ENCODE data around the gene SLC35E1. TPM values are rescaled to one million over a fixed set of nuclear protein-coding genes. Genes with fewer than 3 reads are reported as not detected.
A peak's percentile ranks its signal among the peaks of the same experiment; 100 is the strongest.
"Not testable (repeated sequence)": the region's sequence is repeated elsewhere in the genome, so short reads cannot be mapped to it uniquely, and the experiment has no call there.

SLC35E1 gene
- total RNA-seq, 2 donors from 2014 or later: 39.5 to 58.2 TPM

DNA sequence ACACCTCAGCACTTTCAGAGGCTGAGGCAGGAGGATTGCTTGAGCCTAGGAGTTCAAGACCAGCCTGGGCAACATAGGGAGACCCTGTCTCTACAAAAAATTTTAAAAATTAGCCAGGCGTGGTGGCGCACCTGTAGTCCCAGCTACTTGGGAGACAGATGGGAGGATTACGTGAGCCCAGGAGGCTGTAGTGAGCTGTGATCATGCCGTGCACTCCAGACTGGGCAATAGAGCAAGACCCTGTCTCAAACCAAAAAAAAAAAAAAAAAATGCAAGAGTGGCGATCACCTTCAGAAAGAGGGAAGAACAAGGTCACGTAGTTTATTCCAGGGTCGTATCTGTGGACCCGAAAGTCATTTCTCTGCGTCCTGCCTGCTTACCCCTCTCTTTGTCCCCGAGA, 59.6 kb downstream of the SLC35E1 start:
- ATAC-seq; H3K36me3 Mint-ChIP-seq; DNase-seq (ENCODE audit: low spot score in 2 of 2); H3K27ac Mint-ChIP-seq; H3K9me3 Mint-ChIP-seq: not testable (repeated sequence)

DNA sequence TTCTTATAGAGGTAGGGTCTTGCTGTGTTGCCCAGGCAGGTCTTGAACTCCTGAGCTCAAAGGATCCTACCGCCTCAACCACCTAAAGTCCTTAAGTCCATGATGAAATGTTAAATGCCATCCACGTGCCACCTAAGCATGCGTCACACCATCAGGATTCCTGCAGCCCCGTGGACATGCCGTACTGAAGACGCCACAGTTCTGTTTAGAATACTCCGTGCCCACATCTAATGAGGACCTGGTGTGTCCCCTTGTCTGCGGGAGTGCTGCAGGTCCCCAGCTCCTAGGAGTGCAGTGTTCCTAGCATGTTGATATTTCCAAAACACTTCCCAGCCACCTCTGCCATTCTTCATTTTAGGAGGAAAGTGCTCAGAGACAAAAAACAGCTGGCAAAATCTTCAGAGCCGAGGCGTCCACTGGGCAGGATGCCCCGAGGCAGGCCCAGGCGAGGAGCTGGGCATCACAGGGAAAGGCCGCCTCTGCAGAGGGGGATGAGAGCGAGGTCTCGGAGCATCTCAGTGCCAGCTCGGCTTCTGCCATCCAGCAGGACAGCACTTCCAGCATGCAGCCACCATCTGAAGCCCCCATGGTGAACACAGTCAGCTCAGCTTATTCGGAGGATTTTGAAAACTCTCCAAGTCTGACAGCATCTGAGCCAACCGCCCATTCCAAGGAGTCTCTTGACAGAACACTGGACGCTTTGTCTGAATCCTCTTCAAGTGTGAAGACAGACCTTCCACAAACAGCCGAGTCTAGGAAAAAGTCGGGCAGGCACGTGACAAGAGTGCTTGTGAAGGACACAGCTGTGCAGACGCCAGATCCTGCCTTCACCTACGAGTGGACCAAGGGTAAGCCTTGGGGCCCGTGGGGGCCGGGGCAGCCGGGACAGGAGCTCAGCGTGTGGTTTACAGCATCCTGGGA, 62.8 kb downstream of the SLC35E1 start:
- DNase-seq (ENCODE audit: low spot score in 2 of 2): no peak
- ATAC-seq: no peak
- no peaks in the 10 kb centered on the region for H3K9me3 Mint-ChIP-seq
- peaks cover 5% of the 10 kb centered on the region in 2 donors for H3K36me3 Mint-ChIP-seq
- H3K27ac Mint-ChIP-seq: no peak overlapping the region

DNA sequence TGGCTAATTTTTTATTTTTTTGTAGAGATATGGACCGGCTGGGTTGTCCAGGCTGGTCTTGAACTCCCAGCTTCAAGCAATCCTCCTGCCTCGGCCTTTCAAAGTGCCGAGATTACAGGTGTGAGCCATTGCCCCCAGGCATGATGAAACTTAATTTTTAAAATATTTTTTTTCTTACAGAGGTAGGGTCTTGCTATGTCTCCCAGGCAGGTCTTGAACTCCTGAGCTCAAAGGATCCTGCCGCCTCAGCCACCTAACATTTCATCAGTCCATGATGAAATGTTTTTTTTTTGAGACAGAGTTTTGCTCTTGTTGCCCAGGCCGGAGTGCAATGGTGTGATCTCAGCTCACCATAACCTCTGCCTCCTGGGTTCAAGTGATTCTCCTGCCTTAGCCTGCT, 63.7 kb downstream of the SLC35E1 start:
- DNase-seq (ENCODE audit: low spot score in 2 of 2): no peak
- Mint-ChIP-seq H3K9me3 (no peaks in the 10 kb centered on the region), H3K27ac (no peak overlapping the region), H3K36me3 (peaks cover 5% of the 10 kb centered on the region in 2 donors)
- no peak for ATAC-seq

DNA sequence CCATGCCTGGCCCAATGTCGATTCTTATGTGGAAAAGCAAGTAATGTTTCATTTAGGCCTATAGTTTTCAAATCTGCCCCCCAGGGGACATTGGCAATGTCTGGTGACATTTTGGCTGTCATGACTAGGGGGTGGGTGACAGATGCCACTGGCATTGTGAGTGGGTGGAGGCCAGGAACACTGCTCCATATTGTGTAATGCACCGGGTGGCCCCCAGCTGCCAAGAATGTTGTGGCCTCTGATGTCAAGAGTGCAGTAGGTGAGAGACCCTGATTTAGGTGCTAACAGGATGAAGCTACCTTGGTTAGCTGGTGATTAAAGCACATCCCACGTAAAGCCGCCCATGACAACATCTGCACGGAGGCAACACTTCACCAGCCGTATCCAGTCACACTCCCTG, 65.3 kb downstream of the SLC35E1 start:
- no peak for DNase-seq (ENCODE audit: low spot score in 2 of 2)
- no peak for ATAC-seq
- Mint-ChIP-seq H3K9me3 (no peaks in the 10 kb centered on the region), H3K27ac (no peak overlapping the region), H3K36me3 (peaks cover 5% of the 10 kb centered on the region in 2 donors)

DNA sequence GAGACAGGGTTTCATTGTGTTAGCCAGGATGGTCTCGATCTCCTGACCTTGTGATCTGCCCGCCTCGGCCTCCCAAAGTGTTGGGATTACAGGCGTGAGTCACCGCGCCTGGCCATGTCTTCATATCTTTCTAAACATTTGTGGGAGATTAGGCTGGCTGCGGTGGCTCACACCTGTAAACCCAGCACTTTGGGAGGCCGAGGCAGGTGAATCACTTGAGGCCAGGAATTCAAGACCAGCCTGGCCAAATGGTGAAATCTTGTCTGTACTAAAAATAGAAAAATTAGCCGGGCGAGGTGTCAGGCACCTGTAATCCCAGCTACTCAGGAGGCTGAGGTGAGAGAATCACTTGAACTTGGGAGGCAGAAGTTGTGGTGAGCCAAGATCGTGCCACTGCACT, 66.1 kb downstream of the SLC35E1 start:
- DNase-seq (ENCODE audit: low spot score in 2 of 2); ATAC-seq; H3K27ac Mint-ChIP-seq; H3K36me3 Mint-ChIP-seq; H3K9me3 Mint-ChIP-seq: not testable (repeated sequence)

DNA sequence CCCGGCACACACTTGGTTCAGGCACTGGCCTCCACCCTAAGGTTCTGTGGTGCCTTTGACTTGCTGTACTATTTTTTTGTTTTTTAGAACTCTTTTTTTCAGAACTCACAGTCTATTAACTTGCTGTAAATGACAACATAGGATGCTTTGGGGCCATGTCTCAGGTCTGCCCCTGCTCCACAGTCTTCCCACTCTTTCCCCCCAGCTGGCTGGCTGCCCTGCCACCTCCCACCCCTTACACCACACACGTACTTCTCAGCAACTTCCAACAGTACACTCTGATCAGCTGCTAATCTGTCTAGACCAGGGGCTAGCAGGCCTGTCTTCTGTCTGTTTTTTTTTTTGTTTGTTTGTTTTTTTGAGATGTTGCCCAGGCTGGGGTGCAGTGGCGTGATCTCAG, 67.9 kb downstream of the SLC35E1 start:
- Mint-ChIP-seq H3K27ac (peak overlapping the region in 1 of 2 donors; percentile 60), H3K9me3 (no peaks in the 10 kb centered on the region)

More for the DNA sequence above, 67.9 kb downstream of the SLC35E1 start:
- ATAC-seq (no peak), DNase-seq (ENCODE audit: low spot score in 2 of 2) (no peak)
- peaks cover 2 to 6% of the 10 kb centered on the region in 2 donors for H3K36me3 Mint-ChIP-seq

Other genes starting within 250 kb of the SLC35E1 start
- gene KLF2, start 247.6 kb downstream of the SLC35E1 start, total RNA-seq: under 1 TPM; 0.56 to 0.57 TPM
- gene EPS15L1, start 100.4 kb downstream of the SLC35E1 start, total RNA-seq: 10 to 100 TPM; 35.0 to 43.8 TPM
- gene CALR3, start 76.2 kb downstream of the SLC35E1 start, total RNA-seq: not detected
- gene C19orf44, start 76.0 kb downstream of the SLC35E1 start, total RNA-seq: 1 to 10 TPM; 3.1 to 4.3 TPM
- gene CHERP, start 30.0 kb downstream of the SLC35E1 start, total RNA-seq: 100 to 1,000 TPM in 1 of 2 donors, 10 to 100 TPM in 1; 54.9 to 117 TPM
- 10 to 100 TPM; 24.1 TPM for gene MED26, start 55.8 kb upstream of the SLC35E1 start, total RNA-seq
- gene SMIM7, start 87.7 kb upstream of the SLC35E1 start, total RNA-seq: 10 to 100 TPM; 44.0 to 45.8 TPM
- 1 to 10 TPM; 1.6 to 2.5 TPM for gene TMEM38A, start 88.7 kb upstream of the SLC35E1 start, total RNA-seq
- gene NWD1, start 147.4 kb upstream of the SLC35E1 start, total RNA-seq: not detected